Measurements from ENCODE around the gene AP2A1. TPM values are rescaled to one million over a fixed set of nuclear protein-coding genes. Genes with fewer than 3 reads are reported as not detected.

AP2A1 gene
- total RNA-seq, 1 donor from 2014 or later = 96.7 TPM

- H3K4me3 Mint-ChIP-seq = peak overlapping the region; percentile 100
- no peaks in the 10 kb centered on the region for H3K27me3 Mint-ChIP-seq (ENCODE audit: low read depth)
Observed at GRCh38 chr19:49820125-49820524, 53.3 kb downstream of the AP2A1 start.

GRCh38 chr19:49823472-49823871 lies 56.7 kb downstream of the AP2A1 start:
- Mint-ChIP-seq H3K9me3 (no peaks in the 10 kb centered on the region), H3K27me3 (ENCODE audit: low read depth) (no peaks in the 10 kb centered on the region), H3K27ac (ENCODE audit: unreplicated experiment) (no peak overlapping the region), H3K4me1 (peaks cover 23% of the 10 kb centered on the region), H3K36me3 (ENCODE audit: low read depth) (peaks cover 10% of the 10 kb centered on the region), H3K4me3 (peak overlapping the region; percentile 68)
- DNase-seq (ENCODE audit: low read depth, low spot score) = no peak
- no peak for TF ChIP-seq CTCF (conservative IDR thresholded peaks at IDR 0.05)

More at GRCh38 chr19:49820125-49820524, 53.3 kb downstream of the AP2A1 start:
- H3K4me1 Mint-ChIP-seq = peaks cover 29% of the 10 kb centered on the region
- peak overlapping the region; percentile 43 for H3K27ac Mint-ChIP-seq (ENCODE audit: unreplicated experiment)
- no peak for TF ChIP-seq CTCF (conservative IDR thresholded peaks at IDR 0.05)
- peaks cover 5% of the 10 kb centered on the region for H3K36me3 Mint-ChIP-seq (ENCODE audit: low read depth)
- DNase-seq (ENCODE audit: low read depth, low spot score) = no peak
- no peaks in the 10 kb centered on the region for H3K9me3 Mint-ChIP-seq

- Mint-ChIP-seq H3K4me1 (peaks cover 15% of the 10 kb centered on the region), H3K27ac (ENCODE audit: unreplicated experiment) (no peak overlapping the region), H3K4me3 (no peak overlapping the region)
Observed at GRCh38 chr19:49824662-49825061, 57.9 kb downstream of the AP2A1 start.

GRCh38 chr19:49827034-49827433 lies 60.2 kb downstream of the AP2A1 start:
- Mint-ChIP-seq H3K27ac (ENCODE audit: unreplicated experiment) (no peak overlapping the region), H3K4me1 (peaks cover 7% of the 10 kb centered on the region), H3K9me3 (no peaks in the 10 kb centered on the region), H3K36me3 (ENCODE audit: low read depth) (peaks cover 10% of the 10 kb centered on the region), H3K27me3 (ENCODE audit: low read depth) (no peaks in the 10 kb centered on the region), H3K4me3 (no peak overlapping the region)
- no peak for TF ChIP-seq CTCF (conservative IDR thresholded peaks at IDR 0.05)
- DNase-seq (ENCODE audit: low read depth, low spot score) = no peak

More at GRCh38 chr19:49824662-49825061, 57.9 kb downstream of the AP2A1 start:
- H3K27me3 Mint-ChIP-seq (ENCODE audit: low read depth) = no peaks in the 10 kb centered on the region
- H3K9me3 Mint-ChIP-seq = no peaks in the 10 kb centered on the region
- no peak for TF ChIP-seq CTCF (conservative IDR thresholded peaks at IDR 0.05)
- no peak for DNase-seq (ENCODE audit: low read depth, low spot score)
- H3K36me3 Mint-ChIP-seq (ENCODE audit: low read depth) = peaks cover 10% of the 10 kb centered on the region

- Mint-ChIP-seq H3K4me3 (no peak overlapping the region), H3K4me1 (peaks cover 7% of the 10 kb centered on the region), H3K27ac (ENCODE audit: unreplicated experiment) (no peak overlapping the region), H3K9me3 (no peaks in the 10 kb centered on the region), H3K36me3 (ENCODE audit: low read depth) (peaks cover 5% of the 10 kb centered on the region), H3K27me3 (ENCODE audit: low read depth) (no peaks in the 10 kb centered on the region)
- TF ChIP-seq CTCF (conservative IDR thresholded peaks at IDR 0.05) = no peak
- DNase-seq (ENCODE audit: low read depth, low spot score) = no peak
Observed at GRCh38 chr19:49829200-49829599, 62.4 kb downstream of the AP2A1 start.

GRCh38 chr19:49829721-49830120 lies 62.9 kb downstream of the AP2A1 start:
- no peak overlapping the region for H3K4me3 Mint-ChIP-seq
- peaks cover 7% of the 10 kb centered on the region for H3K4me1 Mint-ChIP-seq
- no peaks in the 10 kb centered on the region for H3K27me3 Mint-ChIP-seq (ENCODE audit: low read depth)
- no peak overlapping the region for H3K27ac Mint-ChIP-seq (ENCODE audit: unreplicated experiment)
- peaks cover 7% of the 10 kb centered on the region for H3K36me3 Mint-ChIP-seq (ENCODE audit: low read depth)
- no peaks in the 10 kb centered on the region for H3K9me3 Mint-ChIP-seq
- TF ChIP-seq CTCF (conservative IDR thresholded peaks at IDR 0.05) = no peak
- DNase-seq (ENCODE audit: low read depth, low spot score) = no peak

All from neural crest cell (in vitro differentiated cells).